ENCODE measurements around the gene SPATA32.

GRCh38 chr17:45293413-45294211 is 31.7 kb upstream of the SPATA32 start:
- TF ChIP-seq, protein P1, sequence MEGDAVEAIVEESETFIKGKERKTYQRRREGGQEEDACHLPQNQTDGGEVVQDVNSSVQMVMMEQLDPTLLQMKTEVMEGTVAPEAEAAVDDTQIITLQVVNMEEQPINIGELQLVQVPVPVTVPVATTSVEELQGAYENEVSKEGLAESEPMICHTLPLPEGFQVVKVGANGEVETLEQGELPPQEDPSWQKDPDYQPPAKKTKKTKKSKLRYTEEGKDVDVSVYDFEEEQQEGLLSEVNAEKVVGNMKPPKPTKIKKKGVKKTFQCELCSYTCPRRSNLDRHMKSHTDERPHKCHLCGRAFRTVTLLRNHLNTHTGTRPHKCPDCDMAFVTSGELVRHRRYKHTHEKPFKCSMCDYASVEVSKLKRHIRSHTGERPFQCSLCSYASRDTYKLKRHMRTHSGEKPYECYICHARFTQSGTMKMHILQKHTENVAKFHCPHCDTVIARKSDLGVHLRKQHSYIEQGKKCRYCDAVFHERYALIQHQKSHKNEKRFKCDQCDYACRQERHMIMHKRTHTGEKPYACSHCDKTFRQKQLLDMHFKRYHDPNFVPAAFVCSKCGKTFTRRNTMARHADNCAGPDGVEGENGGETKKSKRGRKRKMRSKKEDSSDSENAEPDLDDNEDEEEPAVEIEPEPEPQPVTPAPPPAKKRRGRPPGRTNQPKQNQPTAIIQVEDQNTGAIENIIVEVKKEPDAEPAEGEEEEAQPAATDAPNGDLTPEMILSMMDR (IDR thresholded peaks at IDR 0.05), result peak in 3 of 6 experiments; percentile 12 to 43 (median 19)
- no peak for TF ChIP-seq POLR2A (IDR thresholded peaks at IDR 0.05)
